Measurements from ENCODE around the gene LITAF.

Gene LITAF

DNA sequence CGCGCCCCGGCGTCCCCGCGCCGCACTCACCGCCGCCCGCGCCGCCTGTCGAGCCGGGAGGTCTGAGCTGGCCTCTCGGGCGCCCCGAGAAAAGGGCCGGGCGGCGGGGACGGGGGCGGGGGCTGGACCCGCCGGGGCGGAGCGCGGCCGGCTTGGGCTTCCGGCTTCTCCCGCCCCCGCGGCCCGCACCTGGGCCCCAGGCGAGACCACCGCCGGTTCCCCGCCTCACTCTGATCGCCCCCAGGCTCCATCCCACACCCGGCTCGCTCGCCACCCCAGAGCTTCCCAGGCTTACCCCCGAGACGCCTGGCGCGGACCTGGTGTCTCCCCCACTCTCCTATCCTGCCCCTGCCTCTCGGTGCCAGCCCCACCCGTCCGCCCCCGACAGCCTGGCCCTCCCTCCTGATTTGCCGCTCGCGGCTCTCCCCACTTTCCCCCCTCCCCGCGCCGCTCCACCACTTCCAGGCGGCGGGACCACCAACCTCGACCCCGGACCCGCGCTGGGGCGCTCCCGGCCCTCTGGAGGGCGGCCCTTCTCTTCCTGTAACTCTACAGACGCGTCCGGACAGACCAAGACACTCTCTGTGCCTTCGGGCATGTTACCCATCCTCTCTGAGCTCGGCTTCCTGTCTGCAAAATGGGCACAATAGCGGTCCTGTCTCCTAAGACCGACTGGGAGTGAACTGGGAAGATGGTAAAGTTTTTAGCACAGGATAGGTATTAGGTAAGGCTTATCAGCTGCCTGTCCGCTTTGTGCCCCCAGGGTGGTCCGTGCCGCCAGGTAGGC, at the start of gene LITAF:
LITAF (minus strand) TSS at position 64 of the 787 bp plus-strand sequence. CDS start 30,189 bp downstream, outside the sequence.
- DNase-seq: peak; percentile 63

DNA sequence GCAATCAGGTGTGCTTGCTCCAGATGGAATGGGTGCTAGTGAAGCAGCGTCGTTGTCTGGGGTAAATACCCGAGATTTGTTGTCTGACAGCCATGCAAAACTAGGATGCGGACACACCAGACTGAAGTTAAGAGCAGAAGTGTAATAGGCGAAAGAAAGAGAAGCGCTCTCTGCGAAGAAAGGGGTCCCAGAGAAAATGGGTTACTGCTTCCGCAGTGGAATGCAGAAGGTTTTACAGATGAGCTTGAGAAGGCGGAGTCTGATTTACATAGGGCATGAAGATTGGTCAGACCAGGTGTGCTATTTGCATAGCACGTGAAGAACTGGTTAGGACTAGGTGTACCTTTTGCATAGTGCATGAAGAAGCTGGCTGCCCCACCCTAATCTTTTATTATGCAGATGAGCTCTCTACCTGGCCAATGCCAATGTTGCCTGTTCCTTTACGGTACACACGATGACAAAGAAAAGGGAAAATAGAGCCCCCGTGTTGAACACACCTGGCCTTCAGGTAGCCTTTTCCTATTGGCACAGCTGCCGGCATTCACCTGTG, 49.5 kb upstream of the LITAF start:
- no peak for DNase-seq

DNA sequence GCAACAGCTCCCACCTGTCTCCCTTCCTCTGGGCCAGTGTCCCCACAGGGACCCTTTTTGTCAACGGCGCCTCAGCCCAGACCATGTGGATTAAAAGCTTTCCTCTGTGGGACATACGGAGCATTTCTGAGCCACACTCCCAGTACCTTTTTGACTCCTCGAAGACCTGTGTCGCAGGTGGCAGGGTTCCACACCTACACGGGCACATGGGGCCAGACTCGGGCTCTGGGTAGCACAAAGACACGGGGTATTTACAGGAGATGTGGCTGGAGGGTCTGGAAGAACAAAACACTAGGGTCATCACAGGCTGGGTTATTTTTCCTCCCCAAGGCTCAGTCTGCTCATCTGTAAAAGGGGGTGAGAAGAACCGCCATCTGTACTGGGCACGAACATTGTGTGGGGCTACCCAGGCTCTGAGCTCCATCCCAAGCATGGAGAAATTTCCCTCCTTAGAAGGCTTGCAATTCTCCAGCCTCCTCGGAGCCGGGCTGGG, 49.0 kb upstream of the LITAF start:
- no peak for DNase-seq

DNA sequence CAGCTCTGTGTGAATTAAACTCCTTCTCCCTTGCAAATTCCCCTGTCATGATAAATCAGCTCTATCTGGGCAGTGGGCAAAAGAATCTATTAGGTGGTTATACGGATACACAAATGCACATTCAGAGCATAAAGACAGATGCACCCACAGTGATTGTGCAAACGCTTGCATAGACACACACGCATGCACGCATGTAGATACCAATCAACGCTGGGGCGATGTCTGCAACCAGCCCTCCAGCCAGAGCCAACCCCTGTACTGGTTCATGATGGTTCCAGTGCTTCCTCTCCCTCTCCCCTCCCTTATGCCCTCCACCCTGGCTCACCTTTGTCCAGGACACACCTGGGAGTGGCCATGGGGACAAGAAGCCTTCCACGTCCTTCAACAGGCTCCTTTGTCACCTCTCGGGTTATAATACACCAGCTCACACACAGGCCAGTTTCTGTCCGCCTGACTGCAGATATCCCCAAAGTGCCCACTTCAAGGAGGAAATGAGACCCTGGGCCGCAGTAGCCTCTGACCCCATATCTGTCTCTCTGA, 48.5 kb upstream of the LITAF start:
- DNase-seq: no peak

DNA sequence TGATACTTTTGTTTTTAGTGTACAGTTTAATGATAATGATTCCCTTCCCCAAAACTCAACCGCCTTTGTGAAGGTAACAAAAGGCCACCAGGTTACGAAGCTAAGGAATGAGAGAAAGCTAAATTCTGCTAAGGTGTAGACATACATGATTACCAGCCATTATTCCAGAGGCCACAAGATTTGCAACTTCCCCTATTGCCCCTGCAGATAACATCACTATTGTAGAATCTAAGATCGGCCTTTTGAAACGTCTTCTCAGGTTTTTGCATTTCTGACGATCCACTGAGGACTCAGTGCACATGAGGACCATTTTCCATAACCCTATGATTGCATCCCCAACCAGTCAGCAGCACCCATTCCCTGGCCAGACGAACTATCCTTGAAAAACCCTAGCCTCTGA, 47.6 kb upstream of the LITAF start:
- DNase-seq: no peak

- no peak for DNase-seq
These were observed 46.4 kb upstream of the LITAF start for GRCh38 chr16:11633113-11633512.

DNA sequence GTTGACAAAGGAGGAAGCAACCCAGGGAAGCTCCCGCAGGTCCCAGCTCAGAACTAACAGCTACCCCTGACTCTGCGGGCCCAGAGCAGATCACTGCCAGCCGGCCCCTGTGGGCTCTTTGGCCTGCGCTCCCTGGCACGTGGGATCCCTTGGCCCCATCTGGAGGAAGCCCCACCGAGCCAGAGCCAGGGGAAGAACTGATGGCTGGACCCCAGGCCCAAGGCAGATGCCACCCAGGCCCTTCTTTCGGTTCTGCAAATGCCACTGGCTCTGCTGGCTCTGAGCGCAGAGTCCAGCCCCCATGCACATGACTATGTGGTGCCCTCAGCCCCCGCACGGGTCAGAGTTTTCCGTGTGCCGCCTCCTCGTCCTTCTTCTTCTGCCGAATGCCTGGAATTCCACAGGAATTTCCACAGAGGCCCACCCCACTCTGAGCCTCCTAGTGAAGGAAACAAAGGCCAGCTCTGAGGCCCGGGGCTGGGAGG, 45.8 kb upstream of the LITAF start:
- no peak for DNase-seq

GRCh38 chr16:11631214-11631613, 44.5 kb upstream of the LITAF start:
- no peak for DNase-seq

GRCh38 chr16:11630768-11631056, 44.0 kb upstream of the LITAF start:
- DNase-seq: no peak

- DNase-seq: no peak
These were observed 43.5 kb upstream of the LITAF start for GRCh38 chr16:11630046-11630767.

GRCh38 chr16:11629071-11630030, 42.6 kb upstream of the LITAF start:
- no peak for DNase-seq

- no peak for DNase-seq
These were observed 41.2 kb upstream of the LITAF start for GRCh38 chr16:11627822-11628457.

DNA sequence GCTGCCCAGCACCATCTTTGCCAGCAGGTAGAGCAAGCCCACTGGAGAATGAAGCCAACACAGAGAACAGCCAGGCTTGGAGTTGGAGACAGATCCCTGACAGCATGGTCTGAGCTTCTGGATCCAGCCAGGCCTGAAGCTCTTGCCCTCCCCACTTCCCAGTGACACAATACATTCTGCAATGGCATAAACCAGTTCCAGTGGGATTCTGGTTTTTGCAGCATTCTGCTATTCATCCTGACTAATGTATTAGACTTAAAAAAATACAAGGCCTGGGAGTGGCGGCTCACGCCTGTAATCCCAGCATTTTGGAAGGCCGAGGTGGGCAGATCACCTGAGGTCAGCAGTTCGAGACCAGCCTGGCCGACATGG, 40.6 kb upstream of the LITAF start:
- no peak for DNase-seq

DNA sequence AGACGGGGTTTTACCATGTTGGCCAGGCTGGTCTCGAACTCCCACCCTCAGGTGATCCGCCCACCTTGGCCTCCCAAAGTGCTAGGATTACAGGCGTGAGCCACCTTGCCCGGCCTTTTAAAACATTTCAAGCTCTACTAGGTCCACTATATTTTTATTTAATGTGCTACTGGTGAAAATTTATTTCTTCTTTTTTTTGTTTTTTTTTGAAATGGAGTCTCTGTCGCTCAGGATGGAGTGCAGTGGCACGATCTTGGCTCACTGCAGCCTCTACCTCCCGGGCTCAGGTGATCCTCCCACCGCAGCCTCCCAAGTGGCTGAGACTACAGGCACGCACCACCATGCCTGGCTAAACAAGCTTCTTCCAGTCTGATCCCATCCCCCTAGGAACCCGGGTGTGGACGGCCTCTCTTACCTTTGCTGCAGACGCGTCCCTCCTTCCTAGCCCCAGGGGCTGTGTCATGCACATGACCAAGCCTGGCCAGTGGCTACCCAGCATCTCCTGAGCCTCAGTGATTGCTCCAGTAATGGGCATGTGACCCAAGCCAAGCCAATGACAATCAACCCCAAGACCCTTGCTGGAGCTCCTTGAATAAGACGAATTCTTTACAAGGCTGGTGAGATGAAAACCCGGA, 40.1 kb upstream of the LITAF start:
- DNase-seq: no peak

GRCh38 chr16:11625769-11626168, 39.0 kb upstream of the LITAF start:
- no peak for DNase-seq

DNA sequence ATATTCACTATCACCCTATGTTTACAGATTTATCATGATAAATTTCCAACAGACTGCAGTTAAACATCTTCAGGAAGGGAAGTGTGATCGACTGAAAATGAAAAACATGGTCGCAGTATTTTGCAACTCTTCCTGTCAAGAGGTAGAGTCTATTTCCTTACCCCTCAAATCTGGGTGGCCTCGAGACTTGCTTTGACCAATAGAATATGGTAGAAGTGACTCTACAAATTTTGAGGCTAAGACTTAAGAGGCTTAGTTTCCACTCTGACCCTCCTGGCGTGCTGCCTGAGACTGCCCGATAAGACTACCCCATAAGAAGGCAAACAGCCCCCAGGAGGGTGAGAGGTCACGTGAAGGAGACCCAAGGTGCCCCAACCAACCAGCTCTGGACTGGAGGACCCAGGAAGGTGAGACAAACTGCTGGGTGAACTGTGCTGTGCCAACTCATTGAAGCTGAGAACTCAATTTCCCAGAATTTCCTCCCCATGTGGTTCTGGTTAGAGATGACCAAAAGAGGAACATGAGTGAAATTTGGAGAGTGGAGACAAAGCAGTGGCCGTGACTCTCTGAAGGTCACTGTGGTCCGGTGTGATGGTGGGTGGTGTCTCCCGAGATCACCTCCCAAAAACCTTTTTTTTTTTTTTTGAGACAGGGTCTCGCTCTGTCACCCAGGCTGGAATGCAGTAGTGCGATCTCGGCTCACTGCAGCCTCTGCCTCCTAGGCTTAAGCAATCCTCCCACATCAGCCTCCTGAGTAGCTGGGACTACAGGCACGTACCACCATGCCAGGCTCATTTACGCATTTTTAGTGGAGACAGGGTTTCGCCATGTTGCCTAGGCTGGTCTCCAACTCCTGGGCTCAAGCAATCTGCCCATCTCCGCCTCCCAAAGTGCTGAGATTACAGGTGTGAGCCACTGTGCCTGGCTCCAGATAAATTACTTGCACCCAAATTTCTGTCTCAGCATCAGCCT, 38.2 kb upstream of the LITAF start:
- no peak for DNase-seq

- DNase-seq: no peak
These were observed 37.5 kb upstream of the LITAF start for GRCh38 chr16:11624205-11624604.

DNA sequence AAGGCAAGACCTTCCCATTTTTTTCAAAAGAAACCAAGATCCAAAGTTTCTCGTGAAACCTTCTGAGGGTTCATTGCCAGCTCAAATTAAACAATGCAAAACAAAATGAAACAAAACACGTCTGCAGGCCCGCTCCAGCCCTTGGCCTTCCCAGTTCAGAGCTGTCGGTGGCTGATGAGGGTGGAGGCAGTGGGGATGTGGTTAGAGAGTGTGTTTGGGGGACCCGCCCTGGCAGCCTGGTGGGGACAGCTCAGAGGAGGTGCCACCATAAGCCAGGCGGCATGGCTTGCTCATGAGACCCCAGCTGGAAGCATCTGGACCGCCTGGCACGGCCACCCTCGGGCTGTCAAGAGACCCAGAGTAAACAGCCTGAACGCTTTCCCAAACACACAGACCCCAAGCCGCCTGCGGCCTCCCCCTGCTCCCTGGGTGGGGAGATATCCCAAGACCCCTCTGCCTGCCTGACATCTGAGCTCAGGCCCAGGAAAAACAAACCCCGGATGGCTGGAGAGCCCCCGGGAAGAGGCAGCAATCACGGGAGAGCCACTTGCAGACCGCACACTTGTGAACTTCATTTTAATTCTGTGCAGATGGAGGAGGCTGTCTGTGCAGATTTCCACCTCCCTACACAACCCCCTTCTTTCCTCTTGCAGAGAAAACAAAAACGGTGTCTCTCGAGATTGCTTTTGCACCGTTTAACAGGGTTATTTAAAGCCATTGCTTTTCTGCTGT, 35.4 kb upstream of the LITAF start:
- peak; percentile 24 for DNase-seq

DNA sequence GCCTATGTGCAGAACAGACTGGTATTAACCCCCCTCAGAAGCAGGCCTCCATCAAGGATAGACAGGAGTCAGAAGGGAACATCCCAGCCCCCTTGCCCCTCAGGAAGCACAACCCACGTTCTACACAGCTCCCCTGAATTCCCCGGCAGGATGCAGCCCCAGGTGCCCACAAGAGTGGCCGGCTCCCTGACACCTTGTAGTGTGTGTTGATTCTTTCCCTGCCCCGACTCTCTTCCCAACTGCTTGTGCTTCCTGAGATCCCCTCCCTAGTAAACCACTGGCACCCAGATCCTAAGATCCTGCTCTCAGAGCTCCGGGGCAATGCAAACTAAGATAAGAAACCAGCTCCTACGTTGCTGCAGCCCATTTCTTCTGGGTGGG, 34.8 kb upstream of the LITAF start:
- no peak for DNase-seq
